ENCODE data around the gene SLC6A11.
A peak's percentile ranks its signal among the peaks of the same experiment; 100 is the strongest.

SLC6A11 gene

GRCh38 chr3:10816019-10816862 is at the start of gene SLC6A11:
Gene SLC6A11, plus strand, starts transcription at chr3:10816228. Its CDS starts 38 bp downstream, at chr3:10816266.
- no peak for DNase-seq (ENCODE audit: low read depth)

GRCh38 chr3:10768708-10769394 is 47.2 kb upstream of the SLC6A11 start:
- DNase-seq (ENCODE audit: low read depth): no peak

- DNase-seq (ENCODE audit: low read depth): no peak
Measured at GRCh38 chr3:10770547-10770946, 45.5 kb upstream of the SLC6A11 start.

GRCh38 chr3:10770981-10771380 is 45.0 kb upstream of the SLC6A11 start:
- DNase-seq (ENCODE audit: low read depth): no peak

- DNase-seq (ENCODE audit: low read depth): no peak
Measured at GRCh38 chr3:10771486-10772270, 44.4 kb upstream of the SLC6A11 start.

- no peak for DNase-seq (ENCODE audit: low read depth)
Measured at GRCh38 chr3:10772271-10773161, 43.5 kb upstream of the SLC6A11 start.

GRCh38 chr3:10774129-10774670 is 41.8 kb upstream of the SLC6A11 start:
- no peak for DNase-seq (ENCODE audit: low read depth)

GRCh38 chr3:10774825-10775224 is 41.2 kb upstream of the SLC6A11 start:
- no peak for DNase-seq (ENCODE audit: low read depth)

GRCh38 chr3:10775259-10775658 is 40.8 kb upstream of the SLC6A11 start:
- DNase-seq (ENCODE audit: low read depth): no peak

- no peak for DNase-seq (ENCODE audit: low read depth)
Measured at GRCh38 chr3:10775828-10776227, 40.2 kb upstream of the SLC6A11 start.

- DNase-seq (ENCODE audit: low read depth): no peak
Measured at GRCh38 chr3:10777627-10778026, 38.4 kb upstream of the SLC6A11 start.

GRCh38 chr3:10778492-10779292 is 37.3 kb upstream of the SLC6A11 start:
- no peak for DNase-seq (ENCODE audit: low read depth)

- DNase-seq (ENCODE audit: low read depth): no peak
Measured at GRCh38 chr3:10779293-10779805, 36.7 kb upstream of the SLC6A11 start.

GRCh38 chr3:10780243-10780642 is 35.8 kb upstream of the SLC6A11 start:
- no peak for DNase-seq (ENCODE audit: low read depth)

- no peak for DNase-seq (ENCODE audit: low read depth)
Measured at GRCh38 chr3:10780922-10781321, 35.1 kb upstream of the SLC6A11 start.

GRCh38 chr3:10781981-10782380 is 34.0 kb upstream of the SLC6A11 start:
- no peak for DNase-seq (ENCODE audit: low read depth)

GRCh38 chr3:10783360-10784351 is 32.4 kb upstream of the SLC6A11 start:
- DNase-seq (ENCODE audit: low read depth): peak; percentile 2

GRCh38 chr3:10786640-10787039 is 29.4 kb upstream of the SLC6A11 start:
- no peak for DNase-seq (ENCODE audit: low read depth)

- no peak for DNase-seq (ENCODE audit: low read depth)
Measured at GRCh38 chr3:10788451-10788850, 27.6 kb upstream of the SLC6A11 start.

Measured in stromal cell of bone marrow (primary cell).